Neuronal stem cell (in vitro differentiated cells): ENCODE measurements around the gene OR10G2.

Experiments
- DNase-seq: peaks from one replicate; pipeline ENCODE4 v3.0.0-alpha.2; 2013; ENCODE audit warnings: low spot score
- H2AFZ ChIP-seq: one replicate; pipeline ENCODE4 v1.6.1; 2013; ENCODE audit warnings: mild to moderate bottlenecking, low read length, inconsistent platforms
- H2AK5ac ChIP-seq: 2 replicates; pipeline ENCODE4 v1.6.1; 2013; ENCODE audit warnings: low read depth, mild to moderate bottlenecking, inconsistent platforms, low read length, moderate library complexity, mixed read lengths
- H2BK120ac ChIP-seq: 2 replicates; pipeline ENCODE4 v1.6.1; 2013; ENCODE audit warnings: low read depth, mild to moderate bottlenecking, inconsistent platforms, low read length, moderate library complexity, mixed read lengths
- H2BK12ac ChIP-seq: one replicate; pipeline ENCODE4 v1.6.1; 2013; ENCODE audit warnings: low read length, inconsistent platforms
- H2BK15ac ChIP-seq: 2 replicates; pipeline ENCODE4 v1.6.1; 2013; ENCODE audit warnings: mild to moderate bottlenecking, low read length, inconsistent platforms, mixed read lengths
- H2BK5ac ChIP-seq: one replicate; pipeline ENCODE4 v1.6.1; 2013; ENCODE audit warnings: inconsistent platforms, mild to moderate bottlenecking, low read length, moderate library complexity
- H3K14ac ChIP-seq: one replicate; pipeline ENCODE4 v1.6.1; 2013; ENCODE audit warnings: low read length, inconsistent platforms
- H3K18ac ChIP-seq: 2 replicates; pipeline ENCODE4 v1.6.1; 2013; ENCODE audit warnings: low read length, inconsistent platforms
- H3K23ac ChIP-seq: 2 replicates; pipeline ENCODE4 v1.6.1; 2013; ENCODE audit warnings: low read depth, mild to moderate bottlenecking, mixed read lengths, low read length, inconsistent platforms; ENCODE audit not compliant: poor library complexity
- H3K27ac ChIP-seq: replicated peaks from 3 replicates; pipeline ENCODE4 v1.5.1; 2013; ENCODE audit warnings: low read length, inconsistent platforms
- H3K27me3 ChIP-seq, 3 experiments: 2 replicates each; pipeline ENCODE4 v1.6.1; 2013; ENCODE audit warnings: low read length in 3 of 3, mild to moderate bottlenecking in 2 of 3, inconsistent platforms in 1 of 3, low read depth in 1 of 3, mixed read lengths in 1 of 3, moderate library complexity in 1 of 3; ENCODE audit not compliant: control insufficient read depth in 3 of 3, insufficient read depth in 3 of 3
- H3K36me3 ChIP-seq, 2 donors: replicated peaks in 1 of 2; 2 replicates each; pipeline ENCODE4 v1.6.1; 2013; ENCODE audit warnings: low read length in 2 of 2; ENCODE audit not compliant: control insufficient read depth in 2 of 2, insufficient read depth in 2 of 2
- H3K4ac ChIP-seq: 2 replicates; pipeline ENCODE4 v1.6.1; 2013; ENCODE audit warnings: inconsistent platforms, mild to moderate bottlenecking, low read length, moderate library complexity
- H3K4me1 ChIP-seq, 2 donors: 1 replicate in 1 of 2; 2 replicates in 1 of 2; pipeline ENCODE4 v1.6.1; 2013; ENCODE audit warnings: low read length in 2 of 2, low read depth in 1 of 2; ENCODE audit not compliant: control insufficient read depth in 2 of 2, insufficient read depth in 1 of 2
- H3K4me2 ChIP-seq: one replicate; pipeline ENCODE4 v1.6.1; 2013; ENCODE audit warnings: mild to moderate bottlenecking, low read length, inconsistent platforms; ENCODE audit not compliant: insufficient read depth, poor library complexity, severe bottlenecking
- H3K4me3 ChIP-seq, 2 donors: 2 replicates each; pipeline ENCODE4 v1.5.1; 2013; ENCODE audit warnings: low read length in 2 of 2, mild to moderate bottlenecking in 2 of 2, inconsistent platforms in 1 of 2, moderate library complexity in 1 of 2
- H3K79me1 ChIP-seq: one replicate; pipeline ENCODE4 v1.6.1; 2013; ENCODE audit warnings: low read depth, mild to moderate bottlenecking, inconsistent platforms, low read length, moderate library complexity
- H3K9ac ChIP-seq: one replicate; pipeline ENCODE4 v1.6.1; 2013; ENCODE audit warnings: mild to moderate bottlenecking, low read depth, low read length, inconsistent platforms; ENCODE audit not compliant: poor library complexity
- H3K9me3 ChIP-seq, 2 donors: replicated peaks in 1 of 2; 2 replicates each; pipeline versions ENCODE3 to v1.6.1; 2013; ENCODE audit warnings: low read length in 2 of 2, mild to moderate bottlenecking in 2 of 2, inconsistent platforms in 1 of 2, low read depth in 1 of 2, mixed read lengths in 1 of 2, moderate library complexity in 1 of 2; ENCODE audit not compliant: control insufficient read depth in 2 of 2, insufficient read depth in 1 of 2
- H4K8ac ChIP-seq: one replicate; pipeline ENCODE4 v1.6.1; 2013; ENCODE audit warnings: low read depth, mild to moderate bottlenecking, inconsistent platforms, low read length, moderate library complexity
- H4K91ac ChIP-seq: one replicate; pipeline ENCODE4 v1.6.1; 2013; ENCODE audit warnings: low read length, low read depth, mild to moderate bottlenecking, inconsistent platforms; ENCODE audit not compliant: poor library complexity
- WGBS, 2 donors: extraction: QIAGEN DNeasy Blood & Tissue Kit; methylation state at CpG; one replicate each; pipeline ENCODE4 v1.1.7; 2013; ENCODE audit warnings: missing lambda C conversion rate in 2 of 2, mixed read lengths in 1 of 2; ENCODE audit not compliant: insufficient read length in 2 of 2, insufficient replicate concordance in 1 of 2; ENCODE audit errors: extremely low coverage in 2 of 2; 5-methylcytosine and 5-hydroxymethylcytosine counted together

Gene OR10G2

DNA sequence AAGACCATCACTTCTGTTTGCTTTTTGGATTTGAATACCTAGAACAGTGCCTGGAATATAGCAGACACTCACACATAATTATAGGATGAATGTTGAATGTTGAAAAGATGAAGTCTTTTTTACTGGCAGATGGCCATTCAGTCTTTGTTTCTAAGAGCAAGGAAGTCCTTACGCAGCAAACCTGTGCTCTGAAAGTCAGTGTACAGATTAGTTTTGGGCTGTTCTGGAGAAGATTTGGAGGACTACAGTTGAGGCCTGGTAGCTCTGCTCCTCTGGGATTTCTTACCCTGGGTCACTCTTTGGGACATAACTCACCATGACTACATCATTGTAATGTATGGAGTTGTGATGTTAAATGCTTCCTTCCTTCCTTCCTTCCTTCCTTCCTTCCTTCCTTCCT is 22.2 kb upstream of the OR10G2 start:
- H2BK5ac ChIP-seq = no peak overlapping the region
- WGBS, 2 donors = no CpG with 5 or more reads among the region's 1 CpG
- no peak overlapping the region for H3K4ac ChIP-seq

DNA sequence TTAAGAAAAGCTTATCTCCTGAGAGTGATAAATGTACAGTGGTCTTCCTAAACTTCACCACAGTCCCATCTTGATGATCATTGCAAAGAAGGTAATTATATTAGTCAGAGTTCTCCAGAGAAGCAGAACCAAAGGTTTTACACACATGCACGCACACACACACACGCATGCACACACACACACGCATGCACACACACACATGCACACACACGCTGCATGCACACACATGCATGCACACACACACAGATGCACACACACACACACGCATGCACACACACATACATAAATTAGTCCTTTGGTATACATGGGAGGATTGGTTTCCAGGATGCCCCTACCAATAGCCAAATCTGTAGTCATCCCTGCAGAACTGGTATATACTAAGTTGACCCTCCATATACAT is 19.5 kb upstream of the OR10G2 start:
- H2BK120ac ChIP-seq = no peak overlapping the region
- H2AK5ac ChIP-seq = no peak overlapping the region
- no peaks in the 10 kb centered on the region for H3K36me3 ChIP-seq
- WGBS, 2 donors = no CpG with 5 or more reads among the region's 5 CpGs
- H3K4me1 ChIP-seq = peaks cover 0 to 3% of the 10 kb centered on the region in 2 donors
- no peak for DNase-seq
- no peak overlapping the region for H3K4ac ChIP-seq
- no peak overlapping the region for H2BK12ac ChIP-seq
- H3K27me3 ChIP-seq = peaks cover 0 to 8% (median 2%) of the 10 kb centered on the region in 3 experiments
- H2AFZ ChIP-seq = no peak overlapping the region
- H3K4me2 ChIP-seq = no peak overlapping the region
- H3K23ac ChIP-seq = no peak overlapping the region
- no peak overlapping the region for H3K14ac ChIP-seq
- H2BK5ac ChIP-seq = no peak overlapping the region
- no peak overlapping the region for H3K18ac ChIP-seq
- no peak overlapping the region for H3K4me3 ChIP-seq
- H3K9ac ChIP-seq = no peak overlapping the region
- no peak overlapping the region for H3K27ac ChIP-seq
- H4K91ac ChIP-seq = no peak overlapping the region
- no peak overlapping the region for H2BK15ac ChIP-seq
- H4K8ac ChIP-seq = no peak overlapping the region
- no peaks in the 10 kb centered on the region for H3K79me1 ChIP-seq
- H3K9me3 ChIP-seq = no peaks in the 10 kb centered on the region

More for the DNA sequence above, 22.2 kb upstream of the OR10G2 start:
- no peak overlapping the region for H2AK5ac ChIP-seq
- H2AFZ ChIP-seq = no peak overlapping the region
- no peak overlapping the region for H3K23ac ChIP-seq
- peaks cover 0 to 3% of the 10 kb centered on the region in 2 donors for H3K4me1 ChIP-seq
- H3K9ac ChIP-seq = no peak overlapping the region
- H3K4me2 ChIP-seq = no peak overlapping the region
- H3K14ac ChIP-seq = no peak overlapping the region
- H2BK12ac ChIP-seq = no peak overlapping the region
- no peak overlapping the region for H3K18ac ChIP-seq
- no peak overlapping the region for H3K4me3 ChIP-seq
- peaks cover 0 to 8% (median 2%) of the 10 kb centered on the region in 3 experiments for H3K27me3 ChIP-seq
- no peaks in the 10 kb centered on the region for H3K79me1 ChIP-seq
- DNase-seq = no peak
- H3K36me3 ChIP-seq = no peaks in the 10 kb centered on the region
- no peak overlapping the region for H3K27ac ChIP-seq
- no peaks in the 10 kb centered on the region for H3K9me3 ChIP-seq
- H2BK120ac ChIP-seq = no peak overlapping the region
- H4K8ac ChIP-seq = no peak overlapping the region
- no peak overlapping the region for H4K91ac ChIP-seq
- H2BK15ac ChIP-seq = no peak overlapping the region

DNA sequence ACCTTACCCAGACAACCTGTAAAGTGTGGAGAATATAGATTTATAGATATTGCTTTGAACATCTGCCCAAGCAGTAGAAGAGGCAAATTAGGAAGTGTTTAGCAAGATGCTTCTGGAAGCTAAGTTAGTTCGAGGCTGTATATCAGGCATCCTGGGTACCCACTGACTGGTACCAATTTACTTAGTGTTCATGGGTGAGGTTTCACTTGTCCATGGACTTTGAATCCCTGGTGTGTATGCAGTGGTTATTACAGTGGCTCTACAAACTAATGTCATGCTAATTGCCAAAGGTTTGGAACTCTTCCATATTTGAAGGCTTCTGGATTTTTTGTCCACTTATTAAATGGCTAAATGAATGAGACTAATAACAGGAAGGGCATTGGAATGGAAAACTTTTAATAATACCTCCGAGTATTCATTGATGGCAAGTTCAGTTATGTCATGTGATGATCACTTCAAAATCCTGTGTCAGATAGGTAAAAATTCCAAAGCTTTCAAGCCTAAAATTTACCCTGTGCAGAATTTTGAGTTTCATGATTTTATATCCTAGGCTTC is 18.7 kb upstream of the OR10G2 start, which contains the start of gene OR4E2:
OR4E2 (plus strand) TSS at position 505 of the 555 bp plus-strand sequence. CDS start 11,248 bp downstream, outside the sequence.
- Histone ChIP-seq H2BK12ac (no peak within 1 kb of the TSS), H2AFZ (no peak within 1 kb of the TSS), H3K79me1 (no peaks in the 10 kb centered on the region), H3K4me3 (no peak within 1 kb of the TSS), H3K18ac (no peak within 1 kb of the TSS), H3K4me2 (no peak within 1 kb of the TSS), H3K27me3 (peaks cover 0 to 5% (median 2%) of the 10 kb centered on the region in 3 experiments), H3K9me3 (no peaks in the 10 kb centered on the region), H3K23ac (no peak within 1 kb of the TSS), H3K4ac (no peak within 1 kb of the TSS), H3K27ac (no peak within 1 kb of the TSS), H3K4me1 (peaks cover 0 to 3% of the 10 kb centered on the region in 2 donors), H2BK120ac (no peak within 1 kb of the TSS), H2BK5ac (no peak within 1 kb of the TSS), H2BK15ac (no peak within 1 kb of the TSS), H3K36me3 (no peaks in the 10 kb centered on the region), H2AK5ac (no peak within 1 kb of the TSS), H4K8ac (no peak within 1 kb of the TSS), H3K14ac (no peak within 1 kb of the TSS), H4K91ac (no peak within 1 kb of the TSS), H3K9ac (no peak within 1 kb of the TSS)
- no peak for DNase-seq
- no CpG with 5 or more reads among the region's 2 CpGs for WGBS, 2 donors

DNA sequence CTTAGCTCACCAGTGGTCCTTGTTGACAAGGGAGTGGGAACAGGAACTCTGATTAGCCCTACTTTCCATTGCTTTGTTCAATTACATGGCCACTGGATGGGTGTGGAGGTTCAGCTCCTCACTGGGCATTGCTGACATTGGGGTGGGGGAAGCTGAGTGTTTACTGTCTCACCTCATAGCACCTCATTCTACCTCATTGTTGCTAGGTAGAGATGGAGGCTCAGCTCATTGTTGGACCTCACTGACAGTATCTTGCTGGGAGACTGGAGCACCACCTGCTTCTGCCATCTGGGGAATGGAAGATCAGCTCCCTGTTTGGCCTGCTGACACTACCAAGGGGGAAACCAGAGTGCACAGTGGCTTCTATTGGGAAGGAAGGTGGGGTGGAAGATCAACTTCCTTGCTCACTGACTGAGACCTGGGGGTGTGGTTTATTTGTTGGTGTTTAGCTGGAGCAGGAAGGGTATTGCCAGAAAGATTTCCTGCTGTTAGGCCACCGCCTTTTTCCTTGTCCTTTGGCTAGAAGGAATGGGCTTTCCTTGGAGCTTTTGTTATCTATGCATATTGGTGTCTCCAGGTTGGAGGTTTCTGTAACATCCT is 17.6 kb upstream of the OR10G2 start:
- no peak overlapping the region for H2BK5ac ChIP-seq
- no CpG with 5 or more reads among the region's 1 CpG for WGBS, 2 donors
- H2AK5ac ChIP-seq = no peak overlapping the region
- H3K4me1 ChIP-seq = peaks cover 0 to 3% of the 10 kb centered on the region in 2 donors
- no peak overlapping the region for H3K27ac ChIP-seq
- no peaks in the 10 kb centered on the region for H3K36me3 ChIP-seq
- H4K91ac ChIP-seq = no peak overlapping the region
- H3K18ac ChIP-seq = no peak overlapping the region
- H4K8ac ChIP-seq = no peak overlapping the region
- no peak overlapping the region for H2BK15ac ChIP-seq
- H3K4ac ChIP-seq = no peak overlapping the region
- no peak for DNase-seq
- no peak overlapping the region for H3K23ac ChIP-seq
- H3K9ac ChIP-seq = no peak overlapping the region
- peaks cover 0 to 2% (median 2%) of the 10 kb centered on the region in 3 experiments for H3K27me3 ChIP-seq
- no peak overlapping the region for H3K4me3 ChIP-seq
- H2AFZ ChIP-seq = no peak overlapping the region
- no peak overlapping the region for H2BK12ac ChIP-seq
- H3K4me2 ChIP-seq = no peak overlapping the region
- no peaks in the 10 kb centered on the region for H3K9me3 ChIP-seq
- no peak overlapping the region for H3K14ac ChIP-seq
- H2BK120ac ChIP-seq = no peak overlapping the region
- H3K79me1 ChIP-seq = no peaks in the 10 kb centered on the region
